Right lobe of liver (tissue), 4 donors: ENCODE data around the gene FOXK2.

ENCODE experiments used
- CTCF ChIP-seq, 4 donors: fragments of 200-600 bp in 3 of 4; fragments of 450-650 bp in 1 of 4; IDR thresholded peaks; one replicate each; pipeline versions ENCODE4 v1.5.1 to v1.8.0; 2016 to 2022; ENCODE audit warnings: antibody characterized with exemption in 4 of 4, mild to moderate bottlenecking in 2 of 4
- POLR2A ChIP-seq: fragments of 450-650 bp; IDR thresholded peaks from one replicate; pipeline ENCODE4 v1.6.1; 2017; ENCODE audit warnings: antibody characterized with exemption, mild to moderate bottlenecking
- donor health status: DM: no; HTN: no; CAD: no.
- donor health status: DM: no; HTN: no; CAD: no.
- donor health status: DM: no; HTN: yes; CAD: no.

- TF ChIP-seq CTCF (IDR thresholded peaks at IDR 0.05) = no peak
- no peak for TF ChIP-seq POLR2A
Measured at GRCh38 chr17:82560802-82561428, 41.4 kb downstream of the FOXK2 start.
